GM19395 (cell line): ENCODE measurements around the gene SRSF3.
"Not testable (repeated sequence)": the region's sequence is repeated elsewhere in the genome, so short reads cannot be mapped to it uniquely, and the experiment has no call there.

ENCODE experiments used
- ATAC-seq: cut with Tn5 transposase; IDR thresholded peaks from one replicate; pipeline ENCODE4 v1.9.1; 2021; ENCODE audit warnings: mild to moderate bottlenecking, moderate library complexity; ENCODE audit not compliant: unreplicated experiment

SRSF3 gene

GRCh38 chr6:36574679-36575078, 19.5 kb upstream of the SRSF3 start:
- ATAC-seq: no peak

DNA sequence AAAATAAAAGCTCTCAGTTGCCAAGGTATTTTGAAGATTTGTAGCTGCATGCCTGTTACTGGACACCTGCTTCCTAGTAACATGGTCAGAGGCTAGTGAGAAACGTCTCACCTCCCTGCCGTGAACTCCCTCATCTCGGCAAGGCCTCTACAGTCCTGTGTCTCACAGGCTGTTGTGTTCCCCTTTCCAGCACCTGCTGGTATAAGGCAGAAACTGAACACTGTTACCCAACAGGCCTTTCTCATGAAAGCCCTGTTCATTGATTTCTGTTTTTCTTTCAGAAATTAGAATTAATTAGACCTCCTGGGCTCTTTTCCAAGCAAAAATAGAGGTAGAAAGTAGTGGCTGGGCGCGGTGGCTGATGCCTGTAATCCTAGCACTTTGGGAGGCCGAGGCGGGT, 17.6 kb upstream of the SRSF3 start:
- ATAC-seq: no peak

DNA sequence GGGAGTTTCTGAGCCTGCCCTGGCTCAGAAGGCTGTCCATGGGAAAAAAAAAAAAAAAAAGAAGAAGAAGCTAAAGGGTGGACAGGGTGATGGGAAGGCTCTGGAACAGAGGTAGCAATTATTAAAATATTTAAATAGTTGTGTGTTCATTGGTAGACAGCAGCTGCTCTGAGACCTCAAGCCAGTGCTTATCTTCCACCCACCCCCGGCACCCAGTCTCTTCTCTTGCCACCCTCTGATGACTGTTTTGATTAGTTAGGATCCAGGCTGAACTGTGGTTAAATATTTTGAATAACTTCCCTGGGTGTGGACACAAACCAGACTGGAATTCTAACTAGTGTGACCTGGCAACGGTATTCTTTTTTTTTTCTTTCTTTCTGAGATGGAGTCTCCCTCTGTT, 16.9 kb upstream of the SRSF3 start:
- ATAC-seq: no peak

- ATAC-seq: no peak
Observed at GRCh38 chr6:36578030-36578429, 16.1 kb upstream of the SRSF3 start.

DNA sequence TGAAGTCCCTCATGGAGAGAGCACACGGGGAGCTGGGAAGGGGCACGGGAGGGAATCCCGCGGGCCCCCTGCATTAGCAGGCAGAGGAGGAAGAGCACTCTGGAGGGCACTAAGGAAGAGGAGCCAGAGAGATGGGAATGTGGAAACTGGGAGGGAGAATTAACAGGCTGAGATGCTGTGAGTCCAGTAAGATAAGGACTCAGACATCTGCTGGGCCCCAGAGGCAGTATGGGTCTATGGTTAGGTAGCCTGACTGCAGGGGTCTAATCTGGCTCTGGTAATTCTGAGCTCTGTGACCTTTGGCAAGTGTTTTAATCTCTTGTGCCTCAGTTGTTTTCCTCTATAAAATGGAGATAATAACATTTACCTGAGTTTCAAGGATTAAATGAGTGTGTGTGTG, 15.7 kb upstream of the SRSF3 start:
- ATAC-seq: no peak

- no peak for ATAC-seq
Observed at GRCh38 chr6:36580184-36580526, 14.0 kb upstream of the SRSF3 start.

GRCh38 chr6:36581716-36582115, 12.4 kb upstream of the SRSF3 start:
- ATAC-seq: no peak

DNA sequence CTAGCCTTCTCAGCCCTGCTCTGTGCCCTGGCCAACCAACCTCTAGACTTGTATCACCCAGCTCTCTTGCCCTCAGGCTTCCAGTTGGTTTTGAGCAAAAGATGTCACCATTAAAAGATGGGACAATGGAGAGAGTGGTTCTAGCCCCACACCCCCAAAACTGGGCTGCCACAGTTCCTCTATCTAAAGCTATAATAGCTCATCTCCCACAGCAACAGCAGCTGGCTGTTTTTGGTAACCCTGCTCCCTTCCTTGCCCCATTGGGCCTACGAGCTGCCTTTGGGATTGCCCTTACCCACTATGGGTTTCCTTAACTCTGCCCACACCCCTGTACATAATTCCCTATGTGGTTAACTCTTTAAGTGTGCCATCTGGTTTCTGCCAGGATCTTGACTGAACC, 7.6 kb upstream of the SRSF3 start:
- no peak for ATAC-seq

DNA sequence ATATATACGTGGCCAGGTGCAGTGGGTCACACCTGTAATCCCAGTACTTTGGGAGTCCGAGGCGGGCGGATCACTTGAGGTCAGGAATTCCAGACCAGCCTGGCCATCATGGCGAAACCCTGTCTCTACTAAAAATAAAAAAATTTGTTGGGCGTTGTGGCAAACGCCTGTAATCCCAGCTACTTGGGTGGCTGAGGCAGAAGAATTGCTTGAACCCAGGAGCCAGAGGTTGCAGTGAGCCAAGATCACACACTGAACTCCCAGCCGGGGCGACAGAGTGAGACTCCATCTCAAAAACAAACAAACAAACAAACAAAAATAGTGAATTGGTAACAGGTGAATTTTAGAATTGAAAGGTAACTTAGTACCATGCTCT, 5.1 kb upstream of the SRSF3 start:
- ATAC-seq: not testable (repeated sequence)

GRCh38 chr6:36590237-36590636, 3.9 kb upstream of the SRSF3 start:
- ATAC-seq: no peak

- peak; percentile 43 for ATAC-seq
Observed at GRCh38 chr6:36592221-36592655, 1.9 kb upstream of the SRSF3 start.

DNA sequence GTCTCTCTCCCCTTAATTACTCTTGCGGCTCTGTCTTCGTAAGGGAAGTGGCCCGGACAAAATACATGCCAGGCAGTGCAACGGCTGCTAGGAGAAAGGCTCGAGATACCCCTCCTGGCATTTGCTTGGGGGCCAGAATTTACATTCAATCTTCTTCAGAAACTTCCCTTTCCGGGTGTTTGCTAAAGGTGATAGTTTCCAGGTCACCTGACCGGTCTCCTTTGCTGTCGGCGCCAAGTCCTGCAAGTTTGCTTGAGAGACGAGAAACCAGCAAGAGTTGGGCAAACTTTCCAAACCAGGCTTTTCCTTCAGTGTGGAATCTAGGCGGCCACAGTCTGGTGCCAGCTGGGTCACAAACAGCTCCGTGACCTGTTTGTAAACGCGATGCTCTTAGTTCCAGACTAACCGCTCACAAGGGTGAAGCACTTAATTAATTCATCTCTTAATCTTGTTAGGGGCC, 563 bp upstream of the SRSF3 start:
- ATAC-seq: peak; percentile 18

GRCh38 chr6:36594816-36595643, 868 bp downstream of the SRSF3 start:
- ATAC-seq: no peak

DNA sequence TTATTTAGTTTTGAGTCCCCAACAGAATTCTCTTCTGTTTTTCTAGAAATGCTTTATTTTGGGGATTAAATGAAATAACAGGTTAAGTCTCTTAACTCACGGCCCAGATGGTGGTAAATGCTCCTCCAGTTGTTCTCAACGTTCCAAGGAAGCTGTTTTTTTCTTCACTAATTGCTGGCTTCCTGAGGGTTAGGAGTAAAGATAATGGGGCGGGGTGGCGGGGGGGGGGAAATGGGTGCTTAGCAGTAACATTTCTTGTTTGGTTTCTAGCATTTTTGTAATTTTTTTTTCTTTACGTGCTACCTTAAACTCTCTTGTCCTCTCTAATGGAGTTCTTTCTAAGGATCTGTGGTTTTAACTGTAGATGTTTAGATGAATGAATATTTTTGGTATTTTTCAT, 2.2 kb downstream of the SRSF3 start:
- ATAC-seq: no peak

DNA sequence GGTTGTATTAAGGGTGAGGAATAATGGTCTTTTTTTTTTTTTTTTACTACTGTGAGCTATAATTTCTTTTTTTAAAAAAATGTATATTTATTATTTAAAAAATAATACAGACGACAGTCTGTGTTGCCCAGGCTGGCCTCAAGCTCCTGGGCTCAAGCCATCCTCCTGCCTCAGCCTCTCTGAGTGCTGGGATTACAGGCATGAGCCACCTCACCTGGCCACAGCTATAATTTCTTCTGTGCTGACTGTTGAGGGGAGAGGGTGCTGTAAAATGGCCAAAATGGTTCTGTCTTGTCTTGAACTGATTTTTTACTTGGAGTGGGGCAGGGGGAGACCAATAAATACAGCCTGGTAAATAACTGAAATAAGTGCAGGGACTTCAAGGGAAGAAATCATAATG, 3.6 kb downstream of the SRSF3 start:
- no peak for ATAC-seq

DNA sequence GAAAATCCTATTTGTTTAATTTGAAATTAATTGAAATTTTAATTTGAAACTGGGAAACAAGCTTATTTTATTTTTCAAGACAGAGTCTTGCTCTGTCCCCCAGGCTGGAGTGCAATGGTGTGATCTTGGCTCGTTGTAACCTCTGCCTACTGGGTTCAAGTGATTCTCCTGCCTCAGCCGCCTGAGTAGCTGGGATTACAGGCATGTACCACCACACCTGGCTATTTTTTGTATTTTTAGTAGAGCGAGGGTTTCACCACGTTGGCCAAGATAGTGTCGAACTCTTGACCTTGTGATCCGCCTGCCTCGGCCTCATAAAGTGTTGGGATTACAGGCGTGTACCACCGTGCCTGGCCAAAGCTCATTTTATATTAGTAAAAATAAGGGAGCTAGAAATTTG, 4.2 kb downstream of the SRSF3 start:
- ATAC-seq: no peak

GRCh38 chr6:36598739-36599318, 4.7 kb downstream of the SRSF3 start:
- no peak for ATAC-seq

- ATAC-seq: no peak
Observed at GRCh38 chr6:36599791-36600209, 5.6 kb downstream of the SRSF3 start.

DNA sequence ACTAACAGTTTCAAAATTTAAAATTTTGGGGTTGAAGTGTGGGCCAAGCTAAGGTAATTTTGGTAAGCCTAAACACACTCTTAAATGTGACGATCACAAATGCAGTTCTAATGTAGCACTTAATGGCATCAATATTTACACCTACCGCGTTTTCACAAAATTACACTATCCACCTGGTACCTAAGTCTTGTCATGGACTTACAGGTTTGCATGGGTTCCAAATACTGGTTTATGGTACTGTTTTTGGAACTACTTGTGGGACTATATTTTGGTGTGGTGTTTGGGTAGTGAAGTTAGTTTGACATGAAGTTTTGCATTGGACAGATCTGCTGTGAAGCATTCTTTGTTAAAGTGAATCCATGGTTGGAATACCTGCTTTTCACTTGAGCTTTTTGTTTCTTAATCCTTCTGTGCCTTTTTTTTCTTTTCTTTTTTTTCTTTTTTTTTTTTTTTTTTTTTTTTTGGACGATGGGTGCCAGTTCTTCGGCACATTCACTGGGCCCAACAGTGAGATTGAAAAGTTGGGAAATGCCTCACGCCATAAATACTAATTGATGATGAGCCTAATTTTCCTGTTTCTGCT, 6.5 kb downstream of the SRSF3 start:
- ATAC-seq: no peak

GRCh38 chr6:36601818-36602217, 7.7 kb downstream of the SRSF3 start:
- ATAC-seq: not testable (repeated sequence)

GRCh38 chr6:36603222-36604089, 9.3 kb downstream of the SRSF3 start:
- ATAC-seq: no peak
